ENCODE data around the gene COL28A1. TPM values are rescaled to one million over a fixed set of nuclear protein-coding genes. Genes with fewer than 3 reads are reported as not detected.

The COL28A1 gene
- polyA plus RNA-seq, 1 experiment = 0.04 TPM

DNA sequence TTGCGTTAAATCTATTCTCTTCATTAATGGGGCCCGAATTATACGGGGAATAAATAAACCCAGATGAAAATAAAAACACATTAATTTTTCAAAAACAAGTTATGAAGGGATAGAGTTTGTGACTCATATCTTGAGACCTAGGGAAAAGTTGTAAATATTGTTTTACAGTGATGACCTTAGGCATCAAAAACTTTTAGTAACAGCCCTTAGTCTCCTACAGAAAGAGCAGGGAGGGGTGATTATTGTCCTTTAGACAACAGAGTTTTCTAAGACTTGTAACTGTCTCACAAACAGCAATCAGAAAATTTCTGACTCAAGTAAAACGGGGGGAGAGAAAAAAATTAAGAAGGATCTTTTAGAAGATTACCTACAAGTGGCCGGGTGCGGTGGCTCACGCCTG lies 102.7 kb downstream of the COL28A1 start:
- Histone ChIP-seq H3K27ac (ENCODE audit: low read depth, low read length) (no peak overlapping the region), H3K9me3 (ENCODE audit: control insufficient read depth, insufficient read depth, low read length) (no peaks in the 10 kb centered on the region), H3K4me3 (ENCODE audit: low read depth, low read length) (no peak overlapping the region), H3K27me3 (ENCODE audit: control insufficient read depth, insufficient read depth, low read length) (no peaks in the 10 kb centered on the region)
- ChIA-PET CTCF (interaction anchor here (0.6 to 2.3 kb wide), 2 partner anchors 8 to 1119 kb away, joined by 3 to 16 read pairs; no protein-coding TSS in a partner anchor), POLR2A (no interaction called here)
- no peak for TF ChIP-seq CTCF (IDR thresholded peaks at IDR 0.05; ENCODE audit: low read depth, low read length)
- DNase-seq (ENCODE audit: low read depth, low spot score) = no peak

GRCh38 chr7:7428806-7429205 lies 106.9 kb downstream of the COL28A1 start:
- Histone ChIP-seq H3K9me3 (ENCODE audit: control insufficient read depth, insufficient read depth, low read length) (no peaks in the 10 kb centered on the region), H3K27ac (ENCODE audit: low read depth, low read length) (no peak overlapping the region), H3K4me3 (ENCODE audit: low read depth, low read length) (no peak overlapping the region), H3K27me3 (ENCODE audit: control insufficient read depth, insufficient read depth, low read length) (no peaks in the 10 kb centered on the region)
- DNase-seq (ENCODE audit: low read depth, low spot score) = peak; percentile 34
- ChIA-PET CTCF (interaction anchor here (9.0 kb wide), 1 partner anchor 113 kb away, joined by 125 read pairs; no protein-coding TSS in a partner anchor), POLR2A (interaction anchor here (1.2 kb wide), 1 partner anchor 10 kb away, joined by 7 read pairs; no protein-coding TSS in a partner anchor)
- no peak for TF ChIP-seq CTCF (IDR thresholded peaks at IDR 0.05; ENCODE audit: low read depth, low read length)

DNA sequence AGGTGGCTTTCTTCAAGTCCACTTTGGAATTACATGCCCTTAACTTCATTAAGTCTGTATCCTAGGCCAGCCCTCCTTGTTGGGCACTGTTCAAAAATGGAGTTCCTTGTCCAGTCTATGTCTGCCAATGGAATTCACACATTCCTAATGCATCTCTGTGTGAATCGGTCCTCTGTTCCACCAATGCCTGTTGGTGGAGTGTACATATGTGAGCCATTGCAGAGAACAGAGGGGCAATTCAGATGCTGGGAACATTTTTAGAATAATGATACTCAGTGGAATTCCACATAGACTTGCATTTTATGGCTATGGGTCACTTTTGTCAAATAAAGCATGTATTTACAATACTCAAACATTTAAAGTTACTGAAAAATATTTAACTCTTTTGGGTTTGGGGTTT lies 108.3 kb downstream of the COL28A1 start:
- no peaks in the 10 kb centered on the region for H3K27me3 ChIP-seq (ENCODE audit: control insufficient read depth, insufficient read depth, low read length)
- TF ChIP-seq CTCF (IDR thresholded peaks at IDR 0.05; ENCODE audit: low read depth, low read length) = no peak
- ChIA-PET POLR2A (no interaction called here), CTCF (interaction anchor here (0.7 to 9.0 kb wide), 4 partner anchors 11 to 324 kb away, joined by 3 to 125 read pairs (median 4); no protein-coding TSS in a partner anchor)
- no peaks in the 10 kb centered on the region for H3K9me3 ChIP-seq (ENCODE audit: control insufficient read depth, insufficient read depth, low read length)
- no peak overlapping the region for H3K4me3 ChIP-seq (ENCODE audit: low read depth, low read length)
- H3K27ac ChIP-seq (ENCODE audit: low read depth, low read length) = no peak overlapping the region
- DNase-seq (ENCODE audit: low read depth, low spot score) = no peak

DNA sequence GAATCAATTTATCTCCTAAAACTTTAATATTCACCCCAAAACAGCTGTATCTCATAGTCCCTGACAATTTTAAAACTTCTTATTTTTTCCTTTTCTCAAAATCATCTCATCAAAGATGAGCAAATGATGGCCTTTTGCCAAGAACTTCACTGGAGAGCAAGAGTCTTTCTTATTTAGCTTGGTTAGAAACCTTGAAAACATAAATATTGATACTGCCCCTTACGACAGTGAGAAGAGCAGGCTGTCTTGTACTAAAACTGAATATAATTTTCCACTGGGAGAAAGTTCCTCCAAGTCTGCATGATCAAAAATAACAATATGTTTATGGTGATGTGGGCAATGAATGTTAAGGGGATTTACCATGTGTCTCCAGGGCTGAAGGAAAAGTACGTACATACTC lies 109.0 kb downstream of the COL28A1 start:
- H3K9me3 ChIP-seq (ENCODE audit: control insufficient read depth, insufficient read depth, low read length) = no peaks in the 10 kb centered on the region
- DNase-seq (ENCODE audit: low read depth, low spot score) = no peak
- TF ChIP-seq CTCF (IDR thresholded peaks at IDR 0.05; ENCODE audit: low read depth, low read length) = no peak
- ChIA-PET CTCF (interaction anchor here (0.7 to 9.0 kb wide), 5 partner anchors 10 to 324 kb away, joined by 3 to 125 read pairs (median 5); no protein-coding TSS in a partner anchor), POLR2A (no interaction called here)
- no peak overlapping the region for H3K4me3 ChIP-seq (ENCODE audit: low read depth, low read length)
- H3K27ac ChIP-seq (ENCODE audit: low read depth, low read length) = no peak overlapping the region
- no peaks in the 10 kb centered on the region for H3K27me3 ChIP-seq (ENCODE audit: control insufficient read depth, insufficient read depth, low read length)

DNA sequence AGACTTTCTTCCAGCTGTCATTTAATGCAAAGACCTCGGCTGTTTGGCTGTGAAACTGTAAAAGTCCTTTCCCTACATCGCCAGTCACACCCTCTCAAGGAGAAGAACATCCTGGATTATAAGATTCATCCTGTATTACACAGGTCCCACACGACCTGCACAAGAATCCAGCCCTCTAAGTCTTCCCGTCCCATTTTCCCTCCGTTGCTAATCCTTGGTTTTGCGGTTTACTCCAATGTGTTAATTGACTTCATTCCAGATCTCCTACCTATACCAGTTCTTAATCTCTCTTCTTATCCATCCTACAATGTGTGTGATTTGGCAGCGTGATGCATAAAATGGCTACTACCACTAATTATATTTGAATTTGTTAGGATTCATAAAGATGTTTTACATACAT lies 110.4 kb downstream of the COL28A1 start:
- TF ChIP-seq CTCF (IDR thresholded peaks at IDR 0.05; ENCODE audit: low read depth, low read length) = no peak
- no peaks in the 10 kb centered on the region for H3K9me3 ChIP-seq (ENCODE audit: control insufficient read depth, insufficient read depth, low read length)
- DNase-seq (ENCODE audit: low read depth, low spot score) = no peak
- H3K4me3 ChIP-seq (ENCODE audit: low read depth, low read length) = no peak overlapping the region
- ChIA-PET POLR2A (no interaction called here), CTCF (interaction anchor here (0.6 to 9.0 kb wide), 21 partner anchors 9 to 788 kb away, joined by 3 to 125 read pairs (median 6); partner anchors contain the start of genes C1GALT1 and COL28A1)
- no peaks in the 10 kb centered on the region for H3K27me3 ChIP-seq (ENCODE audit: control insufficient read depth, insufficient read depth, low read length)
- H3K27ac ChIP-seq (ENCODE audit: low read depth, low read length) = no peak overlapping the region
